ENCODE measurements around the gene VPS8.

Gene VPS8

DNA sequence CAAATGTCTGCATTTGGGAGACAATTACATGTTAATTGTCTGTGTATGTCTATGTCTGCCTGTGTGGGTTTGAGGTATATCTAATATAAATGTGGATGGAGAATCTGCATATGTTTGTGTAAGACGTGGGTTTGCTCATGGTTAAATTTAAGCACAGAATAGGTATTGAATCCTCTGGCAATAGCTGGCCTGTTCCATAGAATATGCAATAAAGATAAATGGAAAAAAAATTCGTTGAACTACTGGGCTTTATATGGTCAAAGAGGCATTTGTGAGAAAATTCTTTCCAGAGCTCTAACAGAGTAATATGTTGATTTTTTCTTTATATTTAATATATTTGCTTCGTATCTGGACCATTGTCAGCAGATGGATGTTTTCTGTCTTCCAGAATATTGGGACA lies 1.4 kb downstream of the VPS8 start:
- no peak for DNase-seq

DNA sequence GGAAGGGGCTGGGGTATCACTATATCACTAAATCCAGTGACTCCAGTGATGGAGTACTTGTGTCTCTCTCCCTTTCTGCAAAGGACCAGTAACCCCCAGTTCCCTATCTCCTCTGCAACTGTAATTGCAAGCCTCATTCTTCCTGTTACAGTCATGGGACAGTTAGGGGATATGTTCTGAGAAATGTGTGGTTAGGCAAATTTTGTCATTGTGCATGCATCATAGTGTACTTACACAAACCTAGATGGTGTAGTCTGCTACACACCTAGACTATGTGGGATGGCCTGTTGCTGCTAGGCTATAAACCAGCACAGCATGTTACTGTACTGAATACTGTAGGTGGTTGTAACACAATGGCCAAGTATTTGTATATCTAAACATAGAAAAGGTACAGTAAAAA lies 2.2 kb downstream of the VPS8 start:
- no peak for DNase-seq

DNA sequence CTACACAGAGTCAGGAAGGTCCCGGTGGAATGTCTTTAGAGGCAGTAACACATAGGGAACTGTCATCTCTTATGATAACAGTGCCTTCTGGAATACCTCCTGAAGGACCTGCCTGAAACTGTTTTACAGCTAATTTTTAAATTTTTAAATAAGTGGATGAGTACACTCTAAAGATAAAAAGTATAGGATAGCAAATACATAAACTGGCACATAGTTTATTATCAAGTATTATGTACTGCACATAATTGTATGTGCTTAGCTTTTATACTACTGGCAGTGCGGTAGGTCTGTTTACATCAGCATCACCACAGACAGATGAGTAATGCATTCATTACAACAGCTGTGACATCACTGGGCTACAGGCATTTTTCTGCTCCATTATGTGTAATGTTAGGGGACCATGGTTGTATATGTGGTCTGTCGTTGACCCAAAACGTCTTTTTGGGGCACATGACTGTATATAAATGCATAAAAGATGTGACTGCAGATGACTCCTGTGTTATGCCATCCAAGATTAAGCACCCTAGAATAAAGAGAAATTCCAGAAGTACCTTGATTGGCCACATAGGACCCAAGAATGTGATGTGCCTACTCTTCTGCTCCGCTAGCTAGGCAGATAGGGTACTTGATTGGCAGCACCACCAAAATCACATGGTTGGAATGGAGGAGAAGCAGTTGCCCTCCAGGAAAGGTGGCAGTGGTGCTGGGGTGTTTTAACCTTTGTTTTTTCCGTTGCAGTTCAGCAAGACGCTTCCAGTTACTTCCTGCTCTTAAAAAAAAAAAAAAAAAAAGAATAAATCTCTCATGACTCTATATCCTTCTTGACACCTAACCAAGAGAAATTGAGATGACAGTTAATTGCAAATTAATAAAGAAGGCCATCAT lies 3.3 kb downstream of the VPS8 start:
- DNase-seq = no peak

GRCh38 chr3:184816614-184817013 lies 4.6 kb downstream of the VPS8 start:
- DNase-seq = no peak

DNA sequence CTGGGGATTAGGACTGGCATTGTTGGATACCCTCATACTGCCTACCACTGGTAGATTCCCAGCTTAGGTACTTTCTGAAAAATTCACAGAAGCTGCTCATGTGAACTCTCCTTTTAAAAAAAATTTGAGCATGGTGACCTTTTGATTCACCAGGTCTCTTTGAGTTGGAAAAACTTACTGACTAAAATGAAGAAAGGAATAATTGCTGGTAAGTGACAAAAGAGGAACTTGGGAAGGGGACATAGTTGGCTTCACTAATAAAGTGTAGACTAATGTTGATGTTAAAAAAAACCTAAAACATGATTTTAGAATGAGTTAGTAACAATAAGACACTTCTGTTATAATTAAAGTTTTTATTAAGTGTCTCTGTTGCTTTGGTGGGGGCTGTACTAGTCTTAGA lies 8.6 kb downstream of the VPS8 start:
- no peak for DNase-seq

DNA sequence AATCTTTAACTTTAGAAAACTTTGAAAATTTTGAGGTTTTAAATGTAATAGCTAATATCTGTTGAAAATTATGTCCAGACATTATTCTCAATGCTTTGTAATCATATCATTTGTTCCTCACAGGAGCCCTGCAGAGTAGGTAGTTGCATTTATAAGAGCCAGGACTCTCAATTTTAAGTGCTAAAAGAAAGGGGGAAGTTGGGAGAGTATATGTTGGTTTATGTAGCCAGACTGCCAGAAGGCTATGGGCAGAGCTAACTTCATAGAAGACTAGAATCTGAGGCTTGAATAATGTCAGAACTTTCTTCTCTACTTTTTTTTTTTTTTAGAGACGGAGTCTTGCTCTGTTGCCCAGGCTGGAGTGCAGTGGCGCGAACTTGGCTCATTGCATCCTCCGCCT lies 9.1 kb downstream of the VPS8 start:
- no peak for DNase-seq

DNA sequence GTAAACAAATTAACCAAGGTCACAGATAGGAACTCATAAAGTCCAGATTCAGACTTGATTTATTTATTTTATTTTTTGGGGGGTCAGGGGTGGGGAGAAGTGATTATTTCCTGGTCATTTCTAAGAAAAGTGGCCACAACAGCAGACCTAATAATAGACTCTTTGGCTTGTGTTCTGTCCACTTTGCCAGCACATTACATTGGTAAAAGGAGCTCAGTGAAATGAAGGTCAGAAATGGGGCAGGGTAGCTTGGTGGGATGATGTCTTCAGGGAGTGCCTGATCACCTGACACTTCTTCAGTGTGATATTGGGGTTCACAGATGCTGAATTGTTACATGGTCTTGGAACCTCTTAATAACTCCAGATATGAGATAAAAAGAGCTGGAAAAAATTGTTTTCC lies 10.1 kb downstream of the VPS8 start:
- no peak for DNase-seq

DNA sequence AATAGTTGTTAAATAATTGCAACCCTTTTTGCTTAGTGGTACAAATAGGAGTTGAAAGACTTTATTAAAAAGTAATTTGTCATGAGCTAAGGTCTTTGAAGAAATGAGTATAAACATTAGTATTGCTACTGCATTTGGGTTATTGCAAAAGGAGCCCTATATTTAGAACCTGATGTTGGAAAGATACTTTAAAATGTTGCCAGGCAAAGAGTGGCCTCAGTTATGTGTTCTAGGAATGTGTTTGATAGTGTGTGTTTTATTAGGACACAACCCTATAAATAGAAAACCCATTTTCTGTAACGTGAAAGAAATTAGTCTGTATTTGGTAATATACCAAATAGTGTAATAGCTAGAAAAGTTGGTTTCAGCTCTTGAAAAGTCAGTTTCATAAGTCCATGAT lies 10.7 kb downstream of the VPS8 start:
- DNase-seq = no peak

DNA sequence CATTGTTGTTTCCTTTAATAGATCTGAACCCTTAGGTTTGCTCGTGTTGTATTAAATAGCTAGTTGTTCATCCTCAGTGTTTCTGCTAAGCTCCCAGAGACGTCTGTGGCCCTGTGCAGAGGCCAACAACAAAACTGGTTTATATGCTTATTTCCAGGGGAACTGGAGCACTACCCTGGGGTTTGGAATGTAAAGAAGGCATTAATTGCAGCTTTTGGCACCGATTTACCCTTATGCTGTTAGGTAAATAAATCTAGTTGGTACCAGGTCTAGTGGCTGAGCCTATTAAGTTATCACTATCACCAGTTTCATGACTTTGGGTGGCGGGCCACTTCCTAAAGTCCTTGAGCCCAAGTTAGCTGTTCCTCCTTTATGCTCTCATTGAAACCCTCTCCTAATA lies 12.0 kb downstream of the VPS8 start:
- DNase-seq = no peak

DNA sequence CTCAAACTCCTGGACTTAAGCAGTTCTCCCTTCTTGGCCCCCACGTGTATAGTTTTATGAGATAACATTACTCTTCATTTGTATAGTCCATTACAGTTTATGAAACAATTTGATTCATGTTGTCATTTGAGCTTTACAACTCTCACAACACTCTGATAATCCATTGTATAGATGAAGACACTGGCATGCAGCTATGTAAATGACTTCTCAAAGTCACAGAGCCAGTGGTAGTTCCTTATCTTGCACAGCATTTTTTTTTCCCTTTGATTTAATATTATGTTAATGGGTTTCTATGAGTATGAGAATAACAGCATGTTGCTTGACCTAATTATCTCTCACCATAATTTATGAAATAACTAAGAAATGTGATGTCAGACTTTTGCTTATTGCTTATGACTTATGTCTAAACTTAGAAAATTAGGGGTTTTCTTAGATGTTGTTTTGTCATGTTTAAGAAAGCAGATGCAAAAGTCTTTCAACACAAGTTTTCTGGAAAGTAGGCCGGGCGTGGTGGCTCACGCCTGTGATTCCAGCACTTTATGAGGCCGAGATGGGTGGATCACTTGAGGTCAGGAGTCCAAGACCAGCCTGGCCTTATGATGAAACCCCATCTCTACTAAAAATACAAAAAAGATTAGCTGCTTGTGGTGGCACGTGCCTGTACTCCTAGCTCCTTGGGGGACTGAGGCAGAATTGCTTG lies 13.3 kb downstream of the VPS8 start:
- DNase-seq = no peak

DNA sequence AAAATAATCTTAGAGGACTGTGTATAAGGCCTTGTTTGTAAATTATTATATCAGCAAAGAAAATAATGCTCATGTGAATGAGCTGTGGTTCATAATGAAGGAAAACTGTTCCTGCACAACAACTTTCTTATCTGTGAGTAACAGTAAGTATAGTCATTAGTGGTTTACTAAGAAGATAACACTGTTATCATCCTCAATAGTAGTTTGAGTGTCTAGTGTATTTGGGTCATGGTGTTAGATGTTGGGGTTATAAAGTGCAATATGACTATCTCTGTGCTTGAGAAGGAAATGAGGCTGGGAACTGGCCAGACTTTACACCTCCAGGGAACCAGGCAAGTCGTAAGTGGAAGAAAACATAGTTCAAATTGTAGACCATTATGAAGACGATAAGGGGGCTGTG lies 15.6 kb downstream of the VPS8 start:
- DNase-seq = no peak

DNA sequence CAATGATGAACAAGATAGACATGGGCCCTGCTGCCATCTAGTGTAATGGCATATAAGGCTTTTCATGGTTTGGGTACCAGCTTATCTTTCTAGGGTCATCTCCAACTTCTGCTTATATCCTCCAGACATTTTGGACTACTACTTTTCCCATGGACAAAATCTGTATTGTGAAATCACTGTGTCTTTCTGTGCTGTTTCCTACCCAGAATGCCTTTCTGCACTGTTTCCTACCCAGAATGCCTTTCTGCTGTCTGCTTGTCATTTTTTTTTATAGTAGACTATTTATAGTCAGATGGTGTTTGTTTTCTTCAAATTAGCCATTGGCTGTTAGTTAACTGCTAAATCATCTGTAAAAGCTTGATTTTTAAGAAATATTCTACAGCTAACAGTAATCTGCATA lies 20.1 kb downstream of the VPS8 start:
- no peak for DNase-seq

GRCh38 chr3:184832903-184833302 lies 20.9 kb downstream of the VPS8 start:
- no peak for DNase-seq

- DNase-seq = no peak
These were observed 24.3 kb downstream of the VPS8 start for GRCh38 chr3:184836090-184836822.

- no peak for DNase-seq
These were observed 30.5 kb downstream of the VPS8 start for GRCh38 chr3:184842433-184842832.

- no peak for DNase-seq
These were observed 33.9 kb downstream of the VPS8 start for GRCh38 chr3:184845819-184846218.

DNA sequence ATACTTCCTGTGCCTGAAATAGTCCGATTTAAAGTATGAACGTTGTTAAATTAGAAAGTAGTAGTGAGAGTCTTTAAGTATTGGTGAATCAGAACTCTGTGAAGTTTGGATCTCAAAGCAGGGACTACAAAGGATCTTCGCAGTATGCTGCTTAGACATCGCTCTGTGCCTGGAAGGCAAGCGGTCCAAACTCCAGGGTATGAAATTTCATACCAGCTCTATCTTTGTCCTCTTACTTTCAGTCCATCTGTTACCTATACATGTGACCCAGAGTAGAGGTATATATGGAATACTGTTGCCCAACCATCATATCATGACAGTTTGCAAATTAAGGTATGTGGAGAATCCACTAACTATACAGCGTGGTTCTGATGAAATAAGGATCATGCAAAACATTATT lies 34.5 kb downstream of the VPS8 start:
- DNase-seq = no peak

GRCh38 chr3:184848934-184849333 lies 37.0 kb downstream of the VPS8 start:
- DNase-seq = no peak

- no peak for DNase-seq
These were observed 38.2 kb downstream of the VPS8 start for GRCh38 chr3:184850201-184850600.

DNA sequence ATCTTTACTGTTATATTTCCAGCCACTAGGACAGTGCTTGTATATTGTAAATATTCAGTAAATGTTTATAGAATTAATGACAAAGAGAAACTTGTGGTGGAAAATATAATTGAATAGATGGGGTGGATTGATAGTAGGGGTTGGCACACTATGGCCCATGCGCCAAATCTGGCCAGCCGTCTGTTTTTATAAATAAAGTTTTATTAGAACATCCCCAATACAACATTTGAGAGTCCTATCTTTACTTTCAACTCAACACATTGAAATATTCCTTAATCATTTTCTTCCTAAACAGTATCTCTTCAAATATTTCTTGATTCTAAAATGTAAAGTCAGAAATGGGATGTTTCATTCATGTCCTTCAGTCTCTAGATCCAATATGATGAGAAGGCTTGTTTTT lies 45.1 kb downstream of the VPS8 start:
- DNase-seq = no peak

- no peak for DNase-seq
These were observed 52.0 kb downstream of the VPS8 start for GRCh38 chr3:184864000-184864399.

GRCh38 chr3:184868477-184868876 lies 56.5 kb downstream of the VPS8 start:
- DNase-seq = no peak

- DNase-seq = no peak
These were observed 60.2 kb downstream of the VPS8 start for GRCh38 chr3:184872200-184872599.

DNA sequence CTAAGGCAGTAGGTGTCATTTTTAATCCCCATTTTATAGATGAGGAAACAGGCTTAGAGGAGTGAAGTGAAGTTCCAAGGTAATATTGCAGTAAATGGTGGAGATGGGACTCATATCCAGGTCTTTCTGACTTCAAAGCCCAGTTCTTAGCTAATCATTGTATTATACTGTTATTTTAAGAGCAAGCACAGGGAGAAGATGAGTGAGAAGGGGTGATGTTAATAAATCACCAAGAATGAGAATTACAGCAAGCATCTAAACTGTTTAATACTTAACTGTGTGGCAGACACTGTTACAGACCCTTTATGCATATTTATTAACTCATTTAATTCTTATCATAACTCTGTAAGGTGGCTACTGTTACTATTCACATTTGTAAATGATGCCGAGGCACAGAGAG lies 61.2 kb downstream of the VPS8 start:
- DNase-seq = no peak

All from T-helper 9 cell (primary cell).